HG02588 (cell line): ENCODE data around the gene PALLD.

Source experiments
- ATAC-seq: cut with Tn5 transposase; IDR thresholded peaks from one replicate; pipeline ENCODE4 v1.9.1; 2021; ENCODE audit warnings: mild to moderate bottlenecking, moderate library complexity; ENCODE audit not compliant: unreplicated experiment

The PALLD gene

GRCh38 chr4:168857546-168858314, 360.9 kb downstream of the PALLD start:
- ATAC-seq: no peak

GRCh38 chr4:168859100-168859499, 362.2 kb downstream of the PALLD start:
- ATAC-seq: no peak

GRCh38 chr4:168859888-168860694, 363.2 kb downstream of the PALLD start:
- peak; percentile 95 for ATAC-seq

GRCh38 chr4:168860827-168861226, 364.0 kb downstream of the PALLD start:
- ATAC-seq: no peak

GRCh38 chr4:168863719-168864647, 367.1 kb downstream of the PALLD start:
- no peak for ATAC-seq

- ATAC-seq: no peak
These were observed 368.1 kb downstream of the PALLD start for GRCh38 chr4:168864821-168865541.

- ATAC-seq: no peak
These were observed 369.0 kb downstream of the PALLD start for GRCh38 chr4:168865854-168866253.

- no peak for ATAC-seq
These were observed 369.8 kb downstream of the PALLD start for GRCh38 chr4:168866635-168867034.

GRCh38 chr4:168867128-168867527, 370.3 kb downstream of the PALLD start:
- no peak for ATAC-seq

GRCh38 chr4:168868044-168868781, 371.4 kb downstream of the PALLD start:
- no peak for ATAC-seq

GRCh38 chr4:168868802-168869201, 371.9 kb downstream of the PALLD start:
- ATAC-seq: no peak

- ATAC-seq: no peak
These were observed 373.2 kb downstream of the PALLD start for GRCh38 chr4:168870004-168870403.

GRCh38 chr4:168871632-168872031, 374.8 kb downstream of the PALLD start:
- ATAC-seq: no peak

GRCh38 chr4:168874083-168874482, 377.2 kb downstream of the PALLD start:
- ATAC-seq: no peak

GRCh38 chr4:168876106-168876505, 379.3 kb downstream of the PALLD start:
- ATAC-seq: no peak

- peak; percentile 25 for ATAC-seq
These were observed 380.9 kb downstream of the PALLD start for GRCh38 chr4:168877511-168878491.

GRCh38 chr4:168878623-168879022, 381.8 kb downstream of the PALLD start:
- no peak for ATAC-seq

GRCh38 chr4:168879188-168879587, 382.3 kb downstream of the PALLD start:
- peak; percentile 42 for ATAC-seq
